GM18498 (cell line): ENCODE data around the gene OVCA2.

Source experiments
- ATAC-seq: cut with Tn5 transposase; IDR thresholded peaks from one replicate; pipeline ENCODE4 v1.9.1; 2021; ENCODE audit warnings: mild to moderate bottlenecking, moderate library complexity; ENCODE audit not compliant: unreplicated experiment

Gene OVCA2

GRCh38 chr17:2063261-2064146 is 21.7 kb downstream of the OVCA2 start:
- no peak for ATAC-seq

GRCh38 chr17:2064147-2064489 is 22.3 kb downstream of the OVCA2 start:
- ATAC-seq: no peak

- ATAC-seq: no peak
Measured at GRCh38 chr17:2064520-2064971, 22.7 kb downstream of the OVCA2 start.

- no peak for ATAC-seq
Measured at GRCh38 chr17:2064980-2065785, 23.4 kb downstream of the OVCA2 start.

GRCh38 chr17:2065949-2066400 is 24.2 kb downstream of the OVCA2 start:
- no peak for ATAC-seq

DNA sequence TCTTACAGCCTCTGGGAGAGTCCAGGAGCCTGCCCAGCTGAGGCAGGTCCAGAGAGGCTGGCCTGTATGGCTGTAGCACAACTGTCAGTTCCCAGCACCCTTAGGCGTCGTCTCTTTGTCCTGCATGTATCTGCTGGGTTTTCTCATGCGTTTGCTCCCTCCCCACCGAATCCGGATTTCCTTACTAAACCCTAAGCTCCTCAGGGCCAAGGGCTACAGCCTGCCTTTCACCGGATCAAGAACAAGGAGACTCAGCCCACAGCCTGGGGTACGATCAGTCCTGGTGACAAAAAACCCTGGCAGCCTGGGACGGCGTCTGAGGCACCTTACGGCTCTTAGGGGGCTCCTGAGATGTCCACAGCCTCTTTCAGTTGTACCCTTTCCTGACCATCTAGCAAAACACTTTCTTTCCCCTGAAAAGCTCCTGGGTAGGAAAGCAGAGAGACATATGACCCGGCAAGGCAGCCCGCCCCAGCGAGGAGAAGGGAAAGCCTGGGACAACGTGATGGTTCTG is 25.3 kb downstream of the OVCA2 start:
- no peak for ATAC-seq

- ATAC-seq: no peak
Measured at GRCh38 chr17:2067608-2068024, 25.8 kb downstream of the OVCA2 start.

- no peak for ATAC-seq
Measured at GRCh38 chr17:2068031-2068518, 26.3 kb downstream of the OVCA2 start.

DNA sequence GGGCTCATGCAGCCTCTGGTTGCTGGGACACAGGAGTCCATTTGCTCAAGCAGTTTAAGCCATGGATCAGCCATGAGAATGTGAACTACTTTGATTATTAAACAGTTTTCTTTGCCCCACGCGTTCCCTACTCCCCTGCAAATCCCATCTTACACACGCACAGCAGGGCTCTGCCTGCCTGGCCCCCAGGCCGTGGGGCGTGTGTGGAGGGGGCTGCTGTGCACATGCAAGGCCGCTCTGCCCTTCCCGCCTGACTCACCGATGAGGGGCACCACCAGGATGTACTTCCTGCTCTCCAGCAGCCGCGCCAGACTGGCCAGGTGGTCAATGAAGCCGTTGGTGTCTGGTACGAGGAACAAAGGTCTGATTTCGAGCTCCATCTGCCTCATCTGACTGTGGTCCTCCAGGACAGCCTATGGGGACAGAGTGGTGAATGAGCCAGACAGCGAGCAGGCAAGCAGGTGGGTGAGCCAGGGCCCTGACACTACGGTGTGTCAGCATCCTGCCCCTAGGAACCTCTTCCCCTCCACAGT is 26.8 kb downstream of the OVCA2 start:
- no peak for ATAC-seq

DNA sequence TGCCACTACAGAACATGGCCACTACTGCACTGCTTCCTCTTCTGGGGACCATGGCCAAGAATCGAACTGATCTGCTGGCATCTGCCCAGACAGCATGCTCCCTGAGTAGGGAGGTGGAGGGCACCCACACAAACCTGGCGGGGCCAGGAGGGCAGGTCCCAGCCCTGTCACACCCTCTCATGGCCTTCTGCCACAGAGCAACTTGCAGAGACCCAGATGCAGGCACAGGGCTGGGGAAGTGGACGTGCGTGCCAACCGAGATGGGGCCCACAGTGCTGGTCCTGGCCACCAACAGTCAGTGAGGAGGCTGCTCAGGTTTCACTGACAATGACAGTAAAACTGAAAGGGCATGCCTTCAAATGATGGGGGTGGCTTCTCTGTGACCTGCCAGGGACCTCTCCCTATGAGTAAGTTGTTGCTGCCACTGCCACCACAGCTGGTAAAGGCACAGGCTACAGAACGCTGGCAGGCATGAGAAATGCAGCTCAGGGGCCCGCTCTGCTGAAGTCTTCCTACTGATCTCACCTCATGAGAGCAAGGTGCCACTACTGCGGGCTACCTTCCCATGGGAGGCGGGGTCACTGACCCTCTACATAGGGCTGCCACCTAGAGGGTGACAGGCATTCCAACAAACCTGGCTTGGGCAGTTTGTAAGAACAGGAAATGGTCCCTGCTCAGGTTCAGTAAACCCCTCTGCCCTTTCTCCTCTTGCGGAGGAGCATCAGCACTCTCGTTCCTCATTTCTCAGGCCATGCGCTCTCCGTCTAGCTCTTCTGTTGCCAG is 28.6 kb downstream of the OVCA2 start:
- ATAC-seq: peak; percentile 86

GRCh38 chr17:2071024-2071385 is 29.2 kb downstream of the OVCA2 start:
- no peak for ATAC-seq

DNA sequence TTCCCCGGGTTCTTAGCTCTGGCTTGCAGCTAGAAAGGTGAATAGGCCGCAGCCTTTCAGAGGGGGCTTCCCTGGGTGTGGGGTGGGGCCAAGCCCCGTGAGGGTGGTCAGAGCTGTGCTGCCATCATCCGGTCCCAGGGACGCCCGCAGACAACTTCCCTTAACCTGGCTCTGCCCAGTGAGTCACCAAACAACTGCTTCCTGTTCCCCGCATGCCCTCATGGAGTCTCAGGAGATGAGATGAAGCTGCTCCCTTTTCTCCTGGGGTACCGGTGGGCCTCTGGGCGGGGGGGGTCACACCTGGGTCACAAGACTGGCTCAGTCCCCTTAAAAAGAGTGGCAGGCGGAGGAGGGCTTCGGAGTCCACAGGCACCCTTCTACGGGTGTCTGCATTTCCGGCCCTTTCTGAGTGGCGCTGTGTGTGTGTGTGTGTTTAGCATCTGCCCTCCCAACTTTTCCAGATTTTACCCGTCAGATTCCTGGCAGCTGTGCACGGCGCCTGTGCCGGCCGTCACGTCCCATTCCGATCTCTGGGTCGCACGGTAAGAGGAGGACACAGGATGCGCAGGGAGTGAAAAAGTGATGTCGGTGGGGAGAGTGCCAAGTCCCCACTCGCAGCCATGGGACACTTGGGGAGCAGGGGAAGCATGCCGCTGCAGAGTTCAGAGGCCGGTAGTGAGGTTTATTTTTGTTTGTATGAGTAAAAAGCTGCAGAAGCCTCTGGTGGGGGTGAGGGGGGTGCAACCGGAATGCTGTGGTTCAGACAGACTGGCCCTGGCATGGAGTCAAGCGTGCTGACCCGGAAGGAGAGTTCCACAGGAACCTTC is 29.8 kb downstream of the OVCA2 start:
- ATAC-seq: no peak

- no peak for ATAC-seq
Measured at GRCh38 chr17:2074919-2075318, 33.1 kb downstream of the OVCA2 start.

DNA sequence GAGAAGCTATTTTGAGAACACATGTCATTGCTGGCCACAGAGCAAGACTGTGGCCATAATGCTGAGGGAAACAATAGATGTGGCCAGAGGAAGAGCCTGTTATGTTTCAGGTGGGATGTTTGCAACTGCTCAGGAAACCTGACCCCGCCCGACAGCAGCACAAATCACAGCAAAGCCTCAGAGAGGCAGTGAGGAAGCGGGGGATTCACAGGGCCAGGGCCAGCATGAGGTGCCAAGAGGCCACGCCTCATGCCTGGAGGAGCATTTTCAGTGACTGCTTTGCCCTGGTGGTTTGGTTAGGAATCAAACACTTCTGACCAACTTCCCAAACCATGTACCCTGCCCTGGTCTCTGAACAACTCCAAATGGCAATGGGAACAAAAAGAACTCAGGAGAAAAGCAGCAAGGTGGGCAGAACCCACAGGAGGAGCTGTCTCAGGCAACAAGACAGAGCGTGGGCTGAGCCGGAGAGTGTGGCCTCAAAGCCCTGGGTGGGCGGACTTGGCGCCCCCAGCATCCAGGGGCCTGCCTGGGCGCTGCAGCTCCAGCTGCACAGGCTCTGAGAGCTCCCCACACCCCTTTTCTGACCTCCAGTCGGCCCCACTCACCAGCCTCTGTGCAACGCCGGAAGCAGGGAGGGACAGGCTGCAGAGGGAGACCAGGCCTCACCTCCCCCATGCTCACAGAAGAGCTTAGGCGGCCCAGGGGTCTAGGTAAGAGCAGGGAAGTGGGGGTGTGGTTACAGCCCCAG is 33.7 kb downstream of the OVCA2 start:
- no peak for ATAC-seq

- no peak for ATAC-seq
Measured at GRCh38 chr17:2076087-2076984, 34.5 kb downstream of the OVCA2 start.

GRCh38 chr17:2077040-2077439 is 35.2 kb downstream of the OVCA2 start:
- ATAC-seq: no peak

DNA sequence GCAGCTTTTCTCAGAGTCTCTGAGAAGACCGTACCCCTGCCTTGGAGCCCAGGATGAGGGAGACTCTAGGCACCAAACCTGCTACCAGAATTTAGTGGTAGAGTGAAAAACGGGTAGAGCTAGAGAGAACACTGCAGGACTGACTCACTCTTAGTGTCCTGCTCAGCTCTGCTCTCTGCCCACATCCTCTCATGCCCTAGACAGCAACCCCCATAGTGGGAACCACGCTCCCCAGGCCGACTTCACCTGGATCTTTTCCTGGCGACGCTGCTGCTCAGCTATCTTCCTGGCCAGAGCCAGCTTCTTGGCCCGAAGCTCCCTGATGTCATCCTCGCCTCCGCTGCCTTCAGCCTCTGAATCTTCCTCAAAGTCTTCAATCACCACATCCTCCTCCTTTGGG is 39.7 kb downstream of the OVCA2 start:
- ATAC-seq: no peak
